ENCODE results near the gene FGFR3. TPM values are rescaled to one million over a fixed set of nuclear protein-coding genes. Genes with fewer than 3 reads are reported as not detected.

FGFR3 gene
- polyA plus RNA-seq, 1 donor: 87.6 TPM

GRCh38 chr4:1768367-1769034 lies 24.6 kb upstream of the FGFR3 start:
- DNase-seq: no peak

GRCh38 chr4:1769692-1770091 lies 23.4 kb upstream of the FGFR3 start:
- DNase-seq: no peak

GRCh38 chr4:1770245-1770644 lies 22.8 kb upstream of the FGFR3 start:
- DNase-seq: no peak

- no peak for DNase-seq
These were observed 22.3 kb upstream of the FGFR3 start for GRCh38 chr4:1770791-1771231.

- DNase-seq: no peak
These were observed 21.4 kb upstream of the FGFR3 start for GRCh38 chr4:1771555-1772305.

- DNase-seq: no peak
These were observed 20.1 kb upstream of the FGFR3 start for GRCh38 chr4:1772853-1773538.

GRCh38 chr4:1773754-1774153 lies 19.3 kb upstream of the FGFR3 start:
- DNase-seq: no peak

- no peak for DNase-seq
These were observed 17.2 kb upstream of the FGFR3 start for GRCh38 chr4:1775731-1776500.

- no peak for DNase-seq
These were observed 16.5 kb upstream of the FGFR3 start for GRCh38 chr4:1776521-1777161.

GRCh38 chr4:1777822-1778641 lies 15.1 kb upstream of the FGFR3 start:
- no peak for DNase-seq

- DNase-seq: no peak
These were observed 14.3 kb upstream of the FGFR3 start for GRCh38 chr4:1778642-1779392.

- no peak for DNase-seq
These were observed 13.3 kb upstream of the FGFR3 start for GRCh38 chr4:1779588-1780382.

- DNase-seq: no peak
These were observed 12.7 kb upstream of the FGFR3 start for GRCh38 chr4:1780435-1780834.

- DNase-seq: no peak
These were observed 10.1 kb upstream of the FGFR3 start for GRCh38 chr4:1783015-1783414.

GRCh38 chr4:1783970-1784369 lies 9.1 kb upstream of the FGFR3 start:
- no peak for DNase-seq

GRCh38 chr4:1784395-1784788 lies 8.7 kb upstream of the FGFR3 start:
- no peak for DNase-seq

GRCh38 chr4:1784789-1785591 lies 8.1 kb upstream of the FGFR3 start:
- DNase-seq: no peak

GRCh38 chr4:1785592-1785991 lies 7.5 kb upstream of the FGFR3 start:
- no peak for DNase-seq
